NCI-H2029 treated with DMSO at 0.1 percent for 48 hours (cell line): ENCODE results near the gene GRM7.

Experiments
- DNase-seq: peaks from one replicate; lab custom pipeline; 2025; lab: John Stamatoyannopoulos, UW

The GRM7 gene

DNA sequence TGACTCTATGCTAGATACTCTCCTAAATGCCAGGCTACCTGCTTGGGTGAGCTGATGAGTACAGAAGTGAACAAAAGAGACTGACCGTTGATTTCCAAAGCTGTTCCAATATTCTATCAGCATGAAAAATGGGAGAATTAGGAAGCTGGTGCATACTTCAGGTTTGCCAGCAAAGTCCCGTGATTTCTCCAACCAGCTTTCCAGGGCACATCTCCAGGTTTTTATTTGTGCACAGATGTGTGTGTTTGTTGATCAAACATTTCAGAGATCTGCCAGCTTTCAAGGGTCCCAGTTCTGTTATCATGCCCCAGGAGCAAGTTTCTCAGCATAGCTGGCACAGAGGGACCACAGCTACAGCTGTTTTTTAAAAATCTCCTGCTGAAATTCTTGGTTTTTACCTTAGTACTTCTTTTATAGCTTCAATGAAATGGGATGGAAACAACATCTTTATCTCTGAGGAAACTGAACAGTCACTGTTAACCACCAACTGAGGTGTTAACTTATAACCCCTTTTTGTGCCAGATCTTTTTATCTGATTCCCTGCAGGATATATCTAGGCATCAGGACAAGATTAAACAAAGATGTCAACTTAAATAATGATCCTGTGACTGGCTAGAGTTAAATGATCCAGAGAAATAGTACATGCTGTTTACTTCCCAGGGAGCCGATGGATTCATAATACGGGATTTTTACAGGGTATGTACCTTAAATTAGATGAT, 380.8 kb downstream of the GRM7 start:
- DNase-seq: no peak

- no peak for DNase-seq
These were observed 381.4 kb downstream of the GRM7 start for GRCh38 chr3:7242303-7242635.

- DNase-seq: no peak
These were observed 388.7 kb downstream of the GRM7 start for GRCh38 chr3:7249493-7250076.

GRCh38 chr3:7254251-7254650, 393.3 kb downstream of the GRM7 start:
- no peak for DNase-seq

DNA sequence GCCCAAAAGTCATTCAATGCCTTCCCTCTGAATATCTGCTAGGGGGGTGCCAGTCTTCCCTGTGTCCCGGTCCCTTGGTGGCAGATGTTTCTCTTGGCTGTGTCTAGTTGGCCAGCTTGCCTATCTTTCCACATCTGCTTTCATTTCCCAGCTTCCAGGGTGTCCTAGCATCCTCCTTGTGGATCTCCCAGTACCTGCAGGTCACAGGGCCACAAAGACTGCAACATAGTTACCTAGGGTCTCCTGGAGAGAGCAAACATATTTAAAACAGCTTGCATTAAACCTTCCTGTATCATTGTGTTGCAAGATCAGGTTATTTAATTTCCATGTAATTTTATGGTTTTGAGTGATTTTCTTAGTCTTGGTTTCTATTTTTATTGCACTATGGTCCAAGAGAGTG, 400.1 kb downstream of the GRM7 start:
- DNase-seq: no peak

GRCh38 chr3:7263347-7264195, 402.7 kb downstream of the GRM7 start:
- no peak for DNase-seq

GRCh38 chr3:7264196-7264526, 403.2 kb downstream of the GRM7 start:
- DNase-seq: no peak

DNA sequence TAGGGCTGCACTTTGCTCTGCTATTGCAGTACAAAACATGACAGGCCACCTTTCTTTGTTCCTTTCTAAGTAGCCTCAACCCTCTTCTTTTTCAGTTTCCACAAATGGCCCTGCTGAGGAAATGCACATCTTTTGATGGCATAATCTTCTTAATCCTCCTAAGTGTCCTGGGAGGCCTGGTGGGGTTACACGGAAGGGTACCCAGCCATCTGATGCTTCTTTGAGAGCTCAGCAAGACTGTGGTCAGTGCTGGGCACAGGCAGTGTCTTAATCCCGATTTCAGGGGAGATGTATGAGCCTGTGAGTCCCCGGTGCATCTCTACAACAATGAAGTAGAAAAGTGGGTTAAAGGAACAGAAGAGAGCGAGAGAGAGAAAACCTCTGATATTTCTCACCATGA, 404.8 kb downstream of the GRM7 start:
- DNase-seq: no peak

- DNase-seq: no peak
These were observed 405.6 kb downstream of the GRM7 start for GRCh38 chr3:7266551-7266950.

DNA sequence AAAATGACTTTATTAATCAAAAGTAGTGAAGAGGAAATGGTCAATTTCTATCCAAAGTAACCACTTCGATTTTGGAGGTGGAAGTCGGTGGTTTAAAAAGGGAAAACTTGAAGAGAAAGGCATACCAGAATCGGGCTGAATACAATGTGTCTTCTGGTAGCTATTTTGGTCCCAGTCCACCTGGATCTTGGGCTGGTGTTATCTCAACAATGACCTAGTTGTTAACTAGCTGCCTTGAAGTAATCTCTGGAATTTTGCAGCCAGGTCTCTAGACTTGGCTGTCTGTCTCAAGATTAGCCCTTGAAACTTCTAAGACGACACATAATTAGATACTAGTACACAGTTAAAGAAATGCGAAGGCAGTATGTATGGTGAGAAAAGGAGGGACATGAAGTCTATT, 409.8 kb downstream of the GRM7 start:
- DNase-seq: no peak

DNA sequence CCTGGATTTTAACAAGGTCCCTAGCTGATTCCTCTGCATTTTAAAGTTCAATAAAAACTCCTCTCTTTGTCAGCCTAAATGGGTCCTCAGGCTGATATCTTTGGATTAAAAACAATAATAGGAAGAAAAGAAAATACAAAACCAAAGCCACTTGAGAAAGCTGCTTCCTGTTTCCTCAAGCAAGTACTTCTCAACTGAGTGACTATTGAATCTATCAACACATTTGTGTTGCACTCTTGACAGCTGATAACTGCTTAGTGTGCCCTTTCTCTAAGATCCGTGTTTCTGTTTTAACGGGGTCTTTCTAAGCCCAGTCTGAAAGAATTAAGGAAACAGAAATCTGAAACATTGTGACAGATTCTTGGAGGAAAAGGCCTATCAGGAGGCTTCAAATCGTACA, 410.7 kb downstream of the GRM7 start:
- no peak for DNase-seq

DNA sequence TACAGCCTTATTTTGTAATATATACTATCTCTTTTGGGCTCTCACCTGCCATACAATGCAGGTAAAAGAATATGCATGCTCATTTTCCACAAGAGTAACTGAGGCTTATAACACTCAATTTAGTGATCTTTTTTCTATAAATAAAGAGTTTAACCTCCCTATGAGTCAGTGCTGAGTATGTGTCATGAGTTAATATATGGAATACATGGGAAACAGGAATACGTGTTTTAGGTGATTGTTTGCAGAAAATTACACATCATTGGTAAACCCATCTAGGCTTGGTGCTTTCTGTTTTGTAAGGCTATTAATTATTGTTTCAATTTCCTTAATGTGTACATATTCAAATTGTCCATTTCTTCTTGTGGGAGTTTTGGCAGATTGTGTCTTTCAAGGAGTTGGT, 411.3 kb downstream of the GRM7 start:
- no peak for DNase-seq

- no peak for DNase-seq
These were observed 414.5 kb downstream of the GRM7 start for GRCh38 chr3:7275396-7275795.

- no peak for DNase-seq
These were observed 419.4 kb downstream of the GRM7 start for GRCh38 chr3:7280318-7280717.

DNA sequence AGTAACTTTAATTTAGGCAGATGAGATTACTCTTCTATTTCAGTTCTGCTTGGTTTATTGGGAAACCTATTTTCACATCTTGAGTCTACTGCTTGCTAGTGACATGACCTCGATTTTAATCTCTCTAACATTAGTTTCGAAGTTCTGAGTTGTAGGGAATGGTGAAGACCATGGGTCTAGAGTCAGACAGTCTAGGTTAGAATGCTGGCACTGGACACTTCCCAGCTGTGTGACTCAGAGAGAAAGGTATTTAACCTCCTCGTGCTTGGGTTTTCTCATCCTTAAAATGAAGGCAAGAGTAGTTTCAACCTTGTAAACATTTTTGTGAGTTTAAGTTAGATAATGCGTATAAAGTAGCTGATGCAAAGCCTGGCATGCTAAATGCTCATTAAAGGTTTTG, 422.1 kb downstream of the GRM7 start:
- no peak for DNase-seq

GRCh38 chr3:7285505-7285904, 424.6 kb downstream of the GRM7 start:
- no peak for DNase-seq

- DNase-seq: no peak
These were observed 427.2 kb downstream of the GRM7 start for GRCh38 chr3:7288133-7288532.

DNA sequence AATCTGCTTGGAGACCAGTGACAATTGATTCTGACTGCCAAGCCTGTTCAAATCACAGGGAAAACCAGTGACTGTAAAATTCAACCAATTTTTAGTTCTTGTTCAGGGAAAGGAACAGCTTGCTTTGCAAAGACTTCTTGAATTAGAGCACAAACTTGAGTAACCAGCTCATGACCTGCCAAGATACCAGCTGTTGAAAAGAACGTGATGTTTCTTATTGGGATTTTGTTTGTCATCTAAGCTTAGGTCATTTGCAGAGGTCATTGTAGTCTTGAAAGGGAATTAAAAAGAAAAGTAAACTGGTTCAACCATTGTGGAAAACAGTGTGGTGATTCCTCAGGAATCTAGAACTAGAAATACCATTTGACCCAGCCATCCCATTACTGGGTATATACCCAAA, 428.2 kb downstream of the GRM7 start:
- no peak for DNase-seq

DNA sequence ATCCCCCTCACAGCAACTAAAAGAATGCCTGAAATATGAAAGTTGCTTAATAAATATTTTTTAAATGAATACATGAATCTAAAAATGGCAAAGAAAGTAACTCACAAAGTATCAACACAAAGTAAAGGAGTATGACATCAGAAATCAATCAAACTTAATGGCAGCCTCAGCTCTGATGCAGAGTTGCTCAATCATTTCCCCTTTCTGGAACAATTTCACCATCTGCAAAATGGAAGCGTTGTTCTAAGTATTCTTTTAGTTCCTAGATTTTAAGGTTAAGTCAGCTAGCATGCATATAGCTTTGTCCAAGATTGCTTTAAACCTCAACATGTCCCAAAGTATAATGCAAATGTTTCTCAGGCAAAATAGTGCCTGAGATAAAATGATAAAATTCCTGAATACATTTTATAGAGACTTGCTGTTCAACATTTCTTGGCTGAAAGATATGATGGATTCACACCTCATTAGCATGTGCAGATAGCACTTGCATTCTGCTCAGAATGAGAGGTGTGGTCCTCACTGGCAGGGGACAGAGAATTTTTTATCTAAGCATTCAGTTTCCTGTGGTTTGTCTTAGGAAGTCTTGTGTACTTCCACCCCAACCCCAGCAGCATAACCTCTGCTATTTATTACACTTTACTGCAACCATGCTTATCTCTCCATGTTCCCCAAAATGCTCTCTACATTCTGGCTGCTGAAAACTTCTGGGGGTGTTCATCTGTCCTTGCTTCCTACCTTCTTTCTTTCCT, 429.3 kb downstream of the GRM7 start:
- DNase-seq: no peak

- no peak for DNase-seq
These were observed 431.4 kb downstream of the GRM7 start for GRCh38 chr3:7292362-7292761.

DNA sequence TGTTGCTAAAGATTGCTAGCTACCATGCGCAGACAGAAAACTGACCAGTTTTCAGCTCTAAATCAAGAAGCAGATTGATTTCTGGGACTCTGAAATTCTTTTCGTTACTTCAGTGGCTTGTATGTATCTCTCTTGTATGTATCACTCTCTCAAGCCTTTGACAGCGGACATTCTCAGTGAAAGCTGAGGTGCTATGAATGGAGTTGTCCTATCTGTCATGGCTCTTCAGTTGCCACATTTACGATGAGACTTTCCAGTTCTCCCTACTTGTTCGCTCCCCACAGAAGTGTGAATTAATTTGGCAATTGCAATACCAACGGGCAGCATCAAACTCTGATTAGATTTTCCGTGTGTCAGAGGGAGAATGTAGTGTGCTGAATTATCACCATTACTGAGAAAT, 432.4 kb downstream of the GRM7 start:
- no peak for DNase-seq

DNA sequence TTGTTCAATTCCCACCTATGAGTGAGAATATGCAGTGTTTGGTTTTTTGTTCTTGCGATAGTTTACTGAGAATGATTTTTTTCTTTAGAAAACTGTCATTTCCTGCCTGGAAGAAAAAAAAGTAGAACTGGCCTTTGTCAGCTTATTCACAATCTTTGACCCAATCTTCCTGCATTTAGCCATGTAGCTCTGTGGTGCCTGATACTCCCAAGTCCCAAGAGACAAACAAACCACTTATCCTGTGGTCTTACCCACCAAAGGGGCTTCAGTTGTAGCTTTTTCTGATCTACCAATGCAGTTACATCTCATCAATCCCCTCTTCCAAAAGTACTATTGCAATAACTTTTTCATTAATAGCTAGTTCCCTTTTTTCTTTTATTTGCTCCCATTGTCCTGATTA, 444.6 kb downstream of the GRM7 start:
- DNase-seq: no peak

DNA sequence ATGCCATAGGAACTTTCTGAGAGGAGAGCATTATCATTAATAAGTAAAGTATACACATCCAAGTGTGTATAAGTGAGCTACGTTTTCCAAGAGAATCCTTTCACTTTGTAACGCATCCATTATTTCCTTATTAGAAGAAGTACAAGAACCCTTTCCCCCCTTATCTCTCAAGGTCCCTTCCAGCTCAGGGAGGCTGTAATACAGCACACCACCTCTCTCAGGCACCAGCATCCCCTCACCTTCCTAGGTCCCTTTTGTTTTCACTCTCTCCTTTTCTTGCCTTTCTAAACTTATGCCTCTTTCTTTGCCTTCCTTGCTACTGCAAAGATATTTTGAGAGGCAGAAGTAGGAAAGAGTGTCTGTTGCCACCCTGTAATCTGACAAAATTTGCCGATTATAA, 446.0 kb downstream of the GRM7 start:
- no peak for DNase-seq
